Measurements from ENCODE around the gene USP4. TPM values are rescaled to one million over a fixed set of nuclear protein-coding genes. Genes with fewer than 3 reads are reported as not detected.
"Not testable (repeated sequence)": the region's sequence is repeated elsewhere in the genome, so short reads cannot be mapped to it uniquely, and the experiment has no call there.

Gene USP4
- total and polyA plus RNA-seq, 2 donors (not counting 1 experiment from before 2014, with no cell fraction given) = 60.3 to 116 TPM

DNA sequence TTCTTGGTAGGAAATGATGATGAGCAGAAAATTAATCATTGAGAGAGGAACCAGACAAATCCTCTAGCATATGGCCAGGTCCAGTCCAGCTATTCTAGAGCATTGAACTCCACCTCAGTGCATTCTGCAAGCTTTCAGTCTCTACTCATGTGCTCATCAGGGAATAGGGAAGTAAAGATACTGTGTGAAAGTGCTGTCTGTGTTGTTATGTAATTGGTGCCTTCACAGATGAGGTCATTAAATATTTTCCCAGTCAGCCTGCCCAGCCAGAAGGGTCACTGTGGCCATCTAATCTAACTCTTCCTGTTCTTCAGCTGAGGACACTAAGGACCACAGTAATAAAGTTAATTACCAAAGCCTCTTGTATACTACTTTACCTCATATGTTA, 91.0 kb downstream of the USP4 start:
- H2AFZ ChIP-seq (ENCODE audit: insufficient read depth, low read depth, low read length, poor library complexity, severe bottlenecking) = peak overlapping the region; percentile 21
- Mint-ChIP-seq H3K27ac (no peak overlapping the region), H3K9me3 (ENCODE audit: insufficient read depth) (no peaks in the 10 kb centered on the region), H3K4me1 (peaks cover 6% of the 10 kb centered on the region), H3K27me3 (no peaks in the 10 kb centered on the region), H3K4me3 (no peak overlapping the region)
- no peak overlapping the region for H3K27ac ChIP-seq (ENCODE audit: low read length in 2 of 2)
- no peak overlapping the region for H3K4me3 ChIP-seq (ENCODE audit: control extremely low read depth in 1 of 5, extremely low read depth in 1 of 5, insufficient read depth in 1 of 5, low read depth in 2 of 5, low read length in 4 of 5)
- no peaks in the 10 kb centered on the region for H3K4me1 ChIP-seq (ENCODE audit: control insufficient read depth in 2 of 2, insufficient read depth in 2 of 2, low read length in 2 of 2)
- ChIA-PET POLR2A (no interaction called here), CTCF (no interaction called here)
- no peaks in the 10 kb centered on the region for H4K20me1 ChIP-seq (ENCODE audit: control insufficient read depth, insufficient read depth, low read length, poor library complexity, severe bottlenecking)
- no peak overlapping the region for H3K4me2 ChIP-seq (replicated peaks; ENCODE audit: low read depth, low read length, poor library complexity, severe bottlenecking)
- no peaks in the 10 kb centered on the region for H3K9me3 ChIP-seq (ENCODE audit: control extremely low read depth in 1 of 3, control insufficient read depth in 2 of 3, insufficient read depth in 1 of 3, low read length in 2 of 3)
- H3K9ac ChIP-seq (ENCODE audit: low read length) = no peak overlapping the region
- no peaks in the 10 kb centered on the region for H3K79me2 ChIP-seq (ENCODE audit: control insufficient read depth, insufficient read depth, low read length)
- no peaks in the 10 kb centered on the region for H3K27me3 ChIP-seq (replicated peaks in 1 of 4; ENCODE audit: control extremely low read depth in 1 of 4, control insufficient read depth in 3 of 4, insufficient read depth in 4 of 4, low read length in 3 of 4)
- no peak for TF ChIP-seq EZH2 (IDR thresholded peaks at IDR 0.05; ENCODE audit: borderline replicate concordance, insufficient read depth, low read depth, low read length, poor library complexity, severe bottlenecking)
- TF ChIP-seq, protein P1, sequence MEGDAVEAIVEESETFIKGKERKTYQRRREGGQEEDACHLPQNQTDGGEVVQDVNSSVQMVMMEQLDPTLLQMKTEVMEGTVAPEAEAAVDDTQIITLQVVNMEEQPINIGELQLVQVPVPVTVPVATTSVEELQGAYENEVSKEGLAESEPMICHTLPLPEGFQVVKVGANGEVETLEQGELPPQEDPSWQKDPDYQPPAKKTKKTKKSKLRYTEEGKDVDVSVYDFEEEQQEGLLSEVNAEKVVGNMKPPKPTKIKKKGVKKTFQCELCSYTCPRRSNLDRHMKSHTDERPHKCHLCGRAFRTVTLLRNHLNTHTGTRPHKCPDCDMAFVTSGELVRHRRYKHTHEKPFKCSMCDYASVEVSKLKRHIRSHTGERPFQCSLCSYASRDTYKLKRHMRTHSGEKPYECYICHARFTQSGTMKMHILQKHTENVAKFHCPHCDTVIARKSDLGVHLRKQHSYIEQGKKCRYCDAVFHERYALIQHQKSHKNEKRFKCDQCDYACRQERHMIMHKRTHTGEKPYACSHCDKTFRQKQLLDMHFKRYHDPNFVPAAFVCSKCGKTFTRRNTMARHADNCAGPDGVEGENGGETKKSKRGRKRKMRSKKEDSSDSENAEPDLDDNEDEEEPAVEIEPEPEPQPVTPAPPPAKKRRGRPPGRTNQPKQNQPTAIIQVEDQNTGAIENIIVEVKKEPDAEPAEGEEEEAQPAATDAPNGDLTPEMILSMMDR (IDR thresholded peaks at IDR 0.05) = no peak
- no peaks in the 10 kb centered on the region for H3K36me3 ChIP-seq (replicated peaks in 1 of 2; ENCODE audit: control extremely low read depth in 1 of 2, control insufficient read depth in 1 of 2, extremely low read depth in 1 of 2, insufficient read depth in 2 of 2, low read length in 1 of 2)
- DNase-seq (peak; percentile 27), ATAC-seq (ENCODE audit: low read depth) (no peak)
- intact Hi-C loops (cut with micrococcal nuclease) = no loop called here

DNA sequence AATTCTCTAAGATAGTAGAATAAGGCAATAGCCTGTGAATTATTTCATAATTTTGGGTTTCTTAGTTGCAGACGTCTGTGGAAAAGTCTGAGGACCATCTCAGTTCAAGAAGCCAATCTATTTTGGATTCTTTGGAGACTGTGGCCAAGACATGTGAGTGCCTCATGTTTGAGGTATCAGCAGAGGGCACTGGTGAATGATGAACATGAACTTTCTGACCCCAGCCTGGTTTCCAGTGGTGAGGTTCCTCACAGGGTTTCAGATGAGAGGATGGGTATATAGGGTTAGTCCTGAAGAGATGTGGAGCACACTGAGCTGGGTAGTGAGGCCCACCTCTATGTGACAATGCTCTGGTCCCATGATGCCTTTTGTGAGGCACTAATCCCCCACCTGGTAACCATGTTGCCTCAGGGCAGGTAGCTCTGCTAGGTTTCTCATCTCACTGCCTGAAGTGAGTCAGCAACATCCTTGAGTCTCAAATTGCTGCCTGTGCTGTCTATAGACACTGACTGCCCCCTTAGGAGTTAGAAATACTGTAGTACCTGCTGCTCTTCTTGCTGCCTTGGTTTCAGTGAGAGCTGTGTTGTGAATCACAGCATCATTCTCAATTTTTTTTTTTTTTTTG, 95.2 kb downstream of the USP4 start:
- no peak overlapping the region for H2AFZ ChIP-seq (ENCODE audit: insufficient read depth, low read depth, low read length, poor library complexity, severe bottlenecking)
- no peak overlapping the region for H3K27ac ChIP-seq (ENCODE audit: low read length in 2 of 2)
- DNase-seq (no peak), ATAC-seq (ENCODE audit: low read depth) (no peak)
- Mint-ChIP-seq H3K27ac (no peak overlapping the region), H3K27me3 (no peaks in the 10 kb centered on the region), H3K4me1 (peaks cover 6% of the 10 kb centered on the region), H3K4me3 (no peak overlapping the region), H3K9me3 (ENCODE audit: insufficient read depth) (no peaks in the 10 kb centered on the region)
- intact Hi-C loops (cut with micrococcal nuclease) = no loop called here
- H3K4me1 ChIP-seq (ENCODE audit: control insufficient read depth in 2 of 2, insufficient read depth in 2 of 2, low read length in 2 of 2) = no peaks in the 10 kb centered on the region
- H3K27me3 ChIP-seq (replicated peaks in 1 of 4; ENCODE audit: control extremely low read depth in 1 of 4, control insufficient read depth in 3 of 4, insufficient read depth in 4 of 4, low read length in 3 of 4) = no peaks in the 10 kb centered on the region
- no peak overlapping the region for H3K9ac ChIP-seq (ENCODE audit: low read length)
- no peaks in the 10 kb centered on the region for H3K79me2 ChIP-seq (ENCODE audit: control insufficient read depth, insufficient read depth, low read length)
- H3K4me2 ChIP-seq (replicated peaks; ENCODE audit: low read depth, low read length, poor library complexity, severe bottlenecking) = no peak overlapping the region
- ChIA-PET POLR2A (no interaction called here), CTCF (no interaction called here)
- WGBS (ENCODE audit: insufficient coverage) = no CpG with 5 or more reads among the region's 1 CpG
- no peak overlapping the region for H3K4me3 ChIP-seq (ENCODE audit: control extremely low read depth in 1 of 5, extremely low read depth in 1 of 5, insufficient read depth in 1 of 5, low read depth in 2 of 5, low read length in 4 of 5)
- no peaks in the 10 kb centered on the region for H3K36me3 ChIP-seq (replicated peaks in 1 of 2; ENCODE audit: control extremely low read depth in 1 of 2, control insufficient read depth in 1 of 2, extremely low read depth in 1 of 2, insufficient read depth in 2 of 2, low read length in 1 of 2)
- H4K20me1 ChIP-seq (ENCODE audit: control insufficient read depth, insufficient read depth, low read length, poor library complexity, severe bottlenecking) = no peaks in the 10 kb centered on the region
- H3K9me3 ChIP-seq (ENCODE audit: control extremely low read depth in 1 of 3, control insufficient read depth in 2 of 3, insufficient read depth in 1 of 3, low read length in 2 of 3) = peaks cover 0 to 4% (median 0%) of the 10 kb centered on the region in 3 donors
- TF ChIP-seq, protein P1 (IDR thresholded peaks at IDR 0.05) = no peak
- no peak for TF ChIP-seq EZH2 (IDR thresholded peaks at IDR 0.05; ENCODE audit: borderline replicate concordance, insufficient read depth, low read depth, low read length, poor library complexity, severe bottlenecking)

DNA sequence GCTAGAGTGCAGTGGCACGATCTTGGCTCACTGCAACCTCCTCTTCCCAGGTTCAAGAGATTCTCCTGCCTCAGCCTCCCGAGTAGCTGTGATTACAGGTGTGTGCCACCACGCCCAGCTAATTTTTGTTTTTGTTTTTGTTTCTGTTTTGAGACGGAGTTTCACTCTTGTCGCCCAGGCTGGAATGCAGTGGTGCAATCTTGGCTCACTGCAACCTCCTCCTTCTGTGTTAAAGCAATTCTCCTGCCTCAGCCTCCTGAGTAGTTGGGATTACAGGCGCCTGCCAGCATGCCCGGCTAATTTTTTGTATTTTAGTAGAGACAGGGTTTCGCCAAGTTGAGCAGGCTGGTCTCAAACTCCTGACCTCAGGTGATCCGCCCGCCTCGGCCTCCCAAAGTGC, 99.8 kb downstream of the USP4 start:
- H3K27ac ChIP-seq (ENCODE audit: low read length in 2 of 2); H3K9ac ChIP-seq (ENCODE audit: low read length); H3K36me3 ChIP-seq (replicated peaks in 1 of 2; ENCODE audit: control extremely low read depth in 1 of 2, control insufficient read depth in 1 of 2, extremely low read depth in 1 of 2, insufficient read depth in 2 of 2, low read length in 1 of 2); intact Hi-C loops (cut with micrococcal nuclease); POLR2A ChIA-PET; ATAC-seq (ENCODE audit: low read depth); H3K4me1 Mint-ChIP-seq; H3K4me3 ChIP-seq (ENCODE audit: control extremely low read depth in 1 of 5, extremely low read depth in 1 of 5, insufficient read depth in 1 of 5, low read depth in 2 of 5, low read length in 4 of 5); H2AFZ ChIP-seq (ENCODE audit: insufficient read depth, low read depth, low read length, poor library complexity, severe bottlenecking); H3K79me2 ChIP-seq (ENCODE audit: control insufficient read depth, insufficient read depth, low read length); CTCF ChIA-PET; H3K27me3 Mint-ChIP-seq; H3K27me3 ChIP-seq (replicated peaks in 1 of 4; ENCODE audit: control extremely low read depth in 1 of 4, control insufficient read depth in 3 of 4, insufficient read depth in 4 of 4, low read length in 3 of 4); H3K9me3 Mint-ChIP-seq (ENCODE audit: insufficient read depth); H3K4me2 ChIP-seq (replicated peaks; ENCODE audit: low read depth, low read length, poor library complexity, severe bottlenecking); H3K27ac Mint-ChIP-seq; H4K20me1 ChIP-seq (ENCODE audit: control insufficient read depth, insufficient read depth, low read length, poor library complexity, severe bottlenecking); H3K4me3 Mint-ChIP-seq; DNase-seq; H3K4me1 ChIP-seq (ENCODE audit: control insufficient read depth in 2 of 2, insufficient read depth in 2 of 2, low read length in 2 of 2): not testable (repeated sequence)
- peaks cover 0 to 32% (median 0%) of the 10 kb centered on the region in 3 donors for H3K9me3 ChIP-seq (ENCODE audit: control extremely low read depth in 1 of 3, control insufficient read depth in 2 of 3, insufficient read depth in 1 of 3, low read length in 2 of 3)
- 97% methylated on average over 9 of the region's 11 CpGs for WGBS (ENCODE audit: insufficient coverage)
